Calu3 (cell line): ENCODE measurements around the gene FBRS. TPM values are rescaled to one million over a fixed set of nuclear protein-coding genes. Genes with fewer than 3 reads are reported as not detected.
"Not testable (repeated sequence)": the region's sequence is repeated elsewhere in the genome, so short reads cannot be mapped to it uniquely, and the experiment has no call there.

Experiments
- BruUV-seq: library from RNA; stranded (reverse); fragments of 400-500 nt; replicated peaks from 2 replicates; lab custom pipeline; 2021; lab: Mats Ljungman, UMichigan
- CTCF ChIA-PET: fragments of 300-600 bp; sonication (Branson Sonifier 250); formaldehyde crosslinking; loops from one replicate; lab custom pipeline; 2022; ENCODE audit warnings: antibody characterized with exemption; lab: Charles Lee
- DNase-seq: peaks from one replicate; pipeline ENCODE4 v3.0.0; 2022
- H3K27ac Mint-ChIP-seq: one replicate; pipeline ENCODE4 v1.8.0; 2022; ENCODE audit warnings: mixed read lengths; ENCODE audit not compliant: unreplicated experiment
- H3K27me3 Mint-ChIP-seq: one replicate; pipeline ENCODE4 v1.8.0; 2022; ENCODE audit warnings: mixed read lengths; ENCODE audit not compliant: unreplicated experiment
- H3K36me3 Mint-ChIP-seq: one replicate; pipeline ENCODE4 v1.8.0; 2022; ENCODE audit warnings: mild to moderate bottlenecking, moderate library complexity, mixed read lengths; ENCODE audit not compliant: insufficient read depth, unreplicated experiment
- H3K4me1 Mint-ChIP-seq: one replicate; pipeline ENCODE4 v1.8.0; 2022; ENCODE audit warnings: mild to moderate bottlenecking, low read depth, mixed read lengths; ENCODE audit not compliant: unreplicated experiment
- H3K4me3 Mint-ChIP-seq: one replicate; pipeline ENCODE4 v1.8.0; 2022; ENCODE audit warnings: mild to moderate bottlenecking, low read depth, moderate library complexity, mixed read lengths; ENCODE audit not compliant: unreplicated experiment
- H3K9me3 Mint-ChIP-seq: one replicate; pipeline ENCODE4 v1.8.0; 2022; ENCODE audit warnings: low read depth, mixed read lengths; ENCODE audit not compliant: unreplicated experiment
- intact Hi-C: fragments of 100-400 bp; cut with micrococcal nuclease; formaldehyde crosslinking; loops from one replicate; pipeline ENCODE4 v1.10.0; 2022; ENCODE audit not compliant: unreplicated experiment
- total RNA-seq: library from RNA; stranded (reverse); gene quantifications from 2 replicates; pipeline ENCODE4 v1.2.3, GENCODE V29; 2022
- TF ChIP-seq, protein P1 (sequence below): fragments of 200-600 bp; IDR thresholded peaks from one replicate; pipeline ENCODE4 v1.8.0; 2022; ENCODE audit warnings: antibody characterized with exemption; ENCODE audit not compliant: unreplicated experiment

Gene FBRS
- total RNA-seq, 1 experiment from 2014 or later: 113 TPM

DNA sequence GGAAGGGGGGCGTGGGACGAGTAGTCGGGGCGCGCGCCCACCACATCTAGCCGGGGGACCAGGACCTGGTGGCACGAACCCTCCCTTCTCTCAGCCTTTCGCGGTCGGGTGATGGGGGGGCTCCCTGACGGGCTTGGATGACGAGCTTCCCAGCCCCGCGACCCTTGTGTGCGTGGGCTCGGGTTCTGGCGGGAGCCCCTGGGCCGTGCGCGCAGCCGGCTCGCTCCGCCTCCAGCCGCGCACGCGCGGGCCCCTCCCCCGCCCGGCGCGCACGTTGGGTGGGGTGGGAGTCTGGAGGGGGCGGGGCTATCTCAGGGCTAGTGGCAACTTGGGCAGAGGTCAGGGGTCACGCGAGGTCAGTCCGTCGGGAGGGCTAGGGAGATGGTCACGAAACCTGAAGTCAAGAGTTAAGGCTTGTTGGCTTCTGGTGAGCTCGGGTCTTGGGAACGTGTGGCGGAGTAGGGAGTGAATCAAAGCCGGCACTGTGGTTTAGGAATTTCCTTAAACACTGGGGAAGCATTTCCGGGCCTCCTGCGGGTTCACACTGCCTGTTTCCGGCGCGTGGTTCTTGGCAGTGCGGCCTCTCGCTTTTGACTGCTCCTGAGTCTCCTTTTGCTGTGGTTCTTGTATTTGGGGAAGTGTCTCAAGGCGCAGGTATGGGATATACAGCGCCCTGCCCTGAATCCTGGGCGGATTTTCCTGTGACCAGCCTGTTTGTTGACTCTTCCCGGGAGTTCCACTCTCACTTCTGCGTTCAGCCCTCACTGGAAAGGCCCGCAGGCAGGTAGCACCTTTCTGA, 40.8 kb downstream of the FBRS start, which contains the start of gene SRCAP:
Gene SRCAP (plus strand): TSS at position 356 of the 799 bp plus-strand sequence. CDS start 1,654 bp downstream, outside the sequence.
- BruUV-seq: no TSS peak
- intact Hi-C loops: loop anchor here (5.0 kb wide), 1 partner anchor 42 kb away; the partner anchor contains the start of gene FBRS
- CTCF ChIA-PET: interaction anchor here (0.6 kb wide), 1 partner anchor 303 kb away, joined by 3 read pairs; no protein-coding TSS in a partner anchor
- Mint-ChIP-seq H3K27ac (peak within 1 kb of the TSS; percentile 99), H3K4me1 (peaks cover 26% of the 10 kb centered on the region), H3K4me3 (peak within 1 kb of the TSS; percentile 96), H3K9me3 (no peaks in the 10 kb centered on the region), H3K36me3 (peaks cover 78% of the 10 kb centered on the region), H3K27me3 (no peaks in the 10 kb centered on the region)
- TF ChIP-seq, protein P1, sequence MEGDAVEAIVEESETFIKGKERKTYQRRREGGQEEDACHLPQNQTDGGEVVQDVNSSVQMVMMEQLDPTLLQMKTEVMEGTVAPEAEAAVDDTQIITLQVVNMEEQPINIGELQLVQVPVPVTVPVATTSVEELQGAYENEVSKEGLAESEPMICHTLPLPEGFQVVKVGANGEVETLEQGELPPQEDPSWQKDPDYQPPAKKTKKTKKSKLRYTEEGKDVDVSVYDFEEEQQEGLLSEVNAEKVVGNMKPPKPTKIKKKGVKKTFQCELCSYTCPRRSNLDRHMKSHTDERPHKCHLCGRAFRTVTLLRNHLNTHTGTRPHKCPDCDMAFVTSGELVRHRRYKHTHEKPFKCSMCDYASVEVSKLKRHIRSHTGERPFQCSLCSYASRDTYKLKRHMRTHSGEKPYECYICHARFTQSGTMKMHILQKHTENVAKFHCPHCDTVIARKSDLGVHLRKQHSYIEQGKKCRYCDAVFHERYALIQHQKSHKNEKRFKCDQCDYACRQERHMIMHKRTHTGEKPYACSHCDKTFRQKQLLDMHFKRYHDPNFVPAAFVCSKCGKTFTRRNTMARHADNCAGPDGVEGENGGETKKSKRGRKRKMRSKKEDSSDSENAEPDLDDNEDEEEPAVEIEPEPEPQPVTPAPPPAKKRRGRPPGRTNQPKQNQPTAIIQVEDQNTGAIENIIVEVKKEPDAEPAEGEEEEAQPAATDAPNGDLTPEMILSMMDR: no peak
- peak; percentile 93 for DNase-seq

DNA sequence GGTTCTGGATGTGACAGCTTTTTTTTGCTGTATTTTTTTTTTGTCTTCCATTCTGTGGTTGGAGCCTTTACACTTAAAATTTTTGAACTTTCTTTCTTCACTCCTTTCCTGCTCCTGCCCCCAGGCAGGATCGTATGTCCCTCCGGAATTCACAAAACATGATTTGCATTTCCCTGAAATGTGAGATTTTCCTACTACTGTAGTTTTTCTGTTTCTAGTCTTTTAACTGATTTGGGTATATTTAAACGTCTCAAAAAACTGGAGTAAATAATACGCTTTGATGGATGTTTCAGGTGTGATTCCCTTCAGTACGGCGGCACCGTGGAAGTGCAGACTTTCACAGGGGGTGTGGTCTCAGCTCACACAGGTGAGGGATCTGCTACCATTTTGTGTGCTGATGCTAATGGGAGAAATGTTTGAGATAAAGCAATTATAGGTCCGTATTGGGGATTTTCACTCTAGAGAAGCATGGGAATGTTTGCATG, 41.4 kb downstream of the FBRS start:
- Mint-ChIP-seq H3K4me3 (peak overlapping the region; percentile 96), H3K36me3 (peaks cover 84% of the 10 kb centered on the region), H3K9me3 (no peaks in the 10 kb centered on the region), H3K27ac (peak overlapping the region; percentile 99), H3K27me3 (no peaks in the 10 kb centered on the region), H3K4me1 (peaks cover 25% of the 10 kb centered on the region)
- peak; percentile 16 for DNase-seq
- intact Hi-C loops: loop anchor here (5.0 kb wide), 1 partner anchor 42 kb away; the partner anchor contains the start of gene FBRS
- CTCF ChIA-PET: no interaction called here
- TF ChIP-seq, protein P1: no peak
- TSS peak; percentile 40 for BruUV-seq

DNA sequence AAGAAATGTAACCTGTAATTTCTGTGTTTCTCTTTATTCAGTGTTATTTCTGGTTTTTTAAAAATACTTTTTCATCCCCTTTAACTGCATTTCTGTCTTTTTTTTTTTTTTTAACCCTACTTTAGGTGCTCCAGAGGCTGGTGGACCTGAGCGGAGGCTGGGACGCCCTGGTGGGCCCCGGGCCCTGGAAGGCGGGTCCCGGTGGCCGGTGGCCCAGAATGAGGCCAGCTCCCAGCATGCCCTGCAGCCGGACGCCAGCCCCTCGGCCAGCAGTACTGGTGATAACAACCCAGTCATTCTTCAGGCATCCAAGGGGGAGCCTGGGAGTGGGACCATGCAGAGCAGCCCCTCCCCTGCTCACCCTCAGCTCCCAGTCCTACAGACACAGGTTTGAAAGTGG, 42.3 kb downstream of the FBRS start:
- Mint-ChIP-seq H3K4me3 (peak overlapping the region; percentile 96), H3K27me3 (no peaks in the 10 kb centered on the region), H3K9me3 (no peaks in the 10 kb centered on the region), H3K36me3 (peaks cover 82% of the 10 kb centered on the region), H3K4me1 (peaks cover 25% of the 10 kb centered on the region), H3K27ac (no peak overlapping the region)
- TF ChIP-seq, protein P1: no peak
- CTCF ChIA-PET: no interaction called here
- intact Hi-C loops: no loop called here
- no peak for DNase-seq
- BruUV-seq: no TSS peak

DNA sequence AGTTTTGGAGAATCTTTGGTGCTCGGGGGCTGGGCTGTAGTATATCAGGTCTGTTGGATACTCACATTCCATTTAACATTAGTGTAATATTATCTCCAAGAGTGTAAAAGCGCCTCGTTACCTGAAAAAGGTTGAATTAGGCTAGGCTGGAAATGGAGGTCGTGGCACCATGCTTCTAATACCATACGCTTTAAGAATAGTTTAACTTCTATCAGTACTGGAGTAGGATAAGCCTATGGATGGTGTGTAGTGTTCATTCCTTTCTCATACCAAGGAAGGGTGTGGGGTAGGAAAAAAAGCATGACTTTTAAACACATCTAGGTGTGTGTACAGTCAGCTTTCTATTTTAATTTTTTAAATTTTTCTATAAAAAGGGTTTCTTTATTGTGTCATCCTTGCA, 42.7 kb downstream of the FBRS start:
- Mint-ChIP-seq H3K27ac (no peak overlapping the region), H3K9me3 (no peaks in the 10 kb centered on the region), H3K27me3 (no peaks in the 10 kb centered on the region), H3K36me3 (peaks cover 86% of the 10 kb centered on the region), H3K4me1 (peaks cover 25% of the 10 kb centered on the region), H3K4me3 (peak overlapping the region; percentile 96)
- no TSS peak for BruUV-seq
- intact Hi-C loops: no loop called here
- TF ChIP-seq, protein P1: no peak
- CTCF ChIA-PET: no interaction called here
- DNase-seq: no peak

DNA sequence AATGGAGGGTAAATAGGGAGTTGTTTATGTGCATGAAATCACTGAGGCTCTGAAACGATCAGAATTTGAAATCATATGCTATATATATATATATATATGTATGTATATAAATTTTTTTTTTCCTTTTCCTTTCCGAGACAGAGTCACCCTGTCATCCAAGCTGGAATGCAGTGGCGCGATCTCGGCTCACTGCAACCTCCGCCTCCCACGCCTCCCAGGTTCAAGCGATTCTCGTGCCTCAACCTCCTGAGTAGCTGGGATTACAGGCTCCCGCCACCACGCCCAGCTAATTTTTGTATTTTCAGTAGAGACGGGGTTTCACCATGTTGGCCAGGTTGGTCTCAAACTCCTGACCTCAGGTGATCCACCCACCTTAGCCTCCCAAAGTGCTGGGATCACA, 44.8 kb downstream of the FBRS start:
- intact Hi-C loops, H3K4me3 Mint-ChIP-seq: not testable (repeated sequence)

More for the DNA sequence above, 44.8 kb downstream of the FBRS start:
- BruUV-seq, DNase-seq, CTCF ChIA-PET, H3K27ac Mint-ChIP-seq, H3K27me3 Mint-ChIP-seq, H3K9me3 Mint-ChIP-seq: not testable (repeated sequence)
- H3K4me1 Mint-ChIP-seq: peaks cover 16% of the 10 kb centered on the region
- H3K36me3 Mint-ChIP-seq: peaks cover 95% of the 10 kb centered on the region
